Aorta (tissue), 5 donors: ENCODE measurements around the gene SLC16A5. TPM values are rescaled to one million over a fixed set of nuclear protein-coding genes. Genes with fewer than 3 reads are reported as not detected.
A peak's percentile ranks its signal among the peaks of the same experiment; 100 is the strongest.

Experiments
- ATAC-seq: fragments of 200-7000 bp; cut with Tn5 transposase; one replicate; pipeline ENCODE4 v1.9.1; 2022; ENCODE audit warnings: moderate library complexity; ENCODE audit not compliant: low FRiP score
- DNase-seq, 2 donors: peaks; one replicate each; pipeline ENCODE4 v3.0.0-alpha.2; 2020
- H3K27ac ChIP-seq, 2 donors: one replicate each; pipeline ENCODE4 v1.5.1; 2013; ENCODE audit warnings: low read length in 2 of 2, mild to moderate bottlenecking in 2 of 2, moderate library complexity in 2 of 2, control low read depth in 1 of 2, inconsistent platforms in 1 of 2, low read depth in 1 of 2
- H3K27me3 ChIP-seq, 2 donors: one replicate each; pipeline ENCODE4 v1.6.1; 2013; ENCODE audit warnings: control low read depth in 1 of 2, low read length in 1 of 2, mild to moderate bottlenecking in 1 of 2, moderate library complexity in 1 of 2; ENCODE audit not compliant: insufficient read depth in 2 of 2, control insufficient read depth in 1 of 2
- H3K36me3 ChIP-seq, 2 donors: one replicate each; pipeline ENCODE4 v1.6.1; 2013; ENCODE audit warnings: control low read depth in 1 of 2, low read length in 1 of 2, mild to moderate bottlenecking in 1 of 2; ENCODE audit not compliant: insufficient read depth in 2 of 2, control insufficient read depth in 1 of 2
- H3K4me1 ChIP-seq, 2 donors: one replicate each; pipeline ENCODE4 v1.6.1; 2013; ENCODE audit warnings: low read length in 2 of 2, control low read depth in 1 of 2, mild to moderate bottlenecking in 1 of 2, moderate library complexity in 1 of 2; ENCODE audit not compliant: insufficient read depth in 2 of 2, control insufficient read depth in 1 of 2
- H3K4me3 ChIP-seq, 2 donors: one replicate each; pipeline ENCODE4 v1.5.1; 2013; ENCODE audit warnings: low read length in 2 of 2, control low read depth in 1 of 2, mild to moderate bottlenecking in 1 of 2
- H3K9me3 ChIP-seq: one replicate; pipeline ENCODE4 v1.6.1; 2013; ENCODE audit warnings: mild to moderate bottlenecking, low read length; ENCODE audit not compliant: control insufficient read depth
- WGBS, 2 donors: extraction: QIAGEN DNeasy Blood & Tissue Kit; methylation state at CpG; one replicate each; pipeline ENCODE4 v1.1.7; 2013; 5-methylcytosine and 5-hydroxymethylcytosine counted together
- intact Hi-C, 2 donors: fragments of 100-400 bp; cut with DNase I; formaldehyde crosslinking; loops; one replicate each; pipeline versions ENCODE4 v1.14.2 to v1.15.0; 2022
- polyA plus RNA-seq, 2 donors: library from polyadenylated mRNA; stranded (reverse); fragments of 200-250 nt; gene quantifications; one replicate each; pipeline ENCODE4 v1.2.3, GENCODE V29; 2013
- total RNA-seq, 2 donors: library from RNA; stranded (reverse); fragmentation: NEBNext Ultra II Directional; extraction: Animal tissue kit (Norgen Biotek cat#: 25700); gene quantifications; one replicate each; pipeline ENCODE4 v1.2.1, GENCODE V29; 2021
- donor health status: healthy with polysubstance abuse.
- donor health status: Bipolar disorder and iron deficiency.
- donor health status: DM: no; HTN: no; CAD: no.
- donor health status: DM: no; HTN: no; CAD: no.
- donor health status: DM: yes; HTN: yes; CAD: no.

SLC16A5 gene
- total and polyA plus RNA-seq, 4 donors = 5.6 to 11.4 (median 7.9) TPM

GRCh38 chr17:75102385-75102821, 14.6 kb downstream of the SLC16A5 start:
- 47 to 53% methylated on average over 12 of the region's 12 CpGs for WGBS, 2 donors
- Histone ChIP-seq H3K36me3 (no peaks in the 10 kb centered on the region), H3K4me3 (no peak overlapping the region), H3K27ac (no peak overlapping the region), H3K27me3 (no peaks in the 10 kb centered on the region), H3K9me3 (no peaks in the 10 kb centered on the region), H3K4me1 (no peaks in the 10 kb centered on the region)
- no peak for DNase-seq
- no peak for ATAC-seq
- intact Hi-C loops = no loop called here

- no peak for DNase-seq
- Histone ChIP-seq H3K27me3 (no peaks in the 10 kb centered on the region), H3K4me1 (no peaks in the 10 kb centered on the region), H3K9me3 (no peaks in the 10 kb centered on the region), H3K27ac (no peak overlapping the region), H3K4me3 (no peak overlapping the region), H3K36me3 (no peaks in the 10 kb centered on the region)
- 85 to 86% methylated on average over 13 to 14 of the region's 14 CpGs for WGBS, 2 donors
- ATAC-seq = no peak
- intact Hi-C loops = no loop called here
These were observed 16.1 kb downstream of the SLC16A5 start for GRCh38 chr17:75103601-75104554.

- intact Hi-C loops = loop anchor here in 1 of 2 donors (5.0 kb wide), 2 partner anchors 58 to 143 kb away; partner anchors contain the start of genes ATP5PD and KCTD2
- 28 to 32% methylated on average over 20 of the region's 20 CpGs for WGBS, 2 donors
These were observed 17.6 kb downstream of the SLC16A5 start for GRCh38 chr17:75105126-75106080.

GRCh38 chr17:75108193-75108592, 20.4 kb downstream of the SLC16A5 start:
- Histone ChIP-seq H3K9me3 (no peaks in the 10 kb centered on the region), H3K27me3 (no peaks in the 10 kb centered on the region), H3K27ac (no peak overlapping the region), H3K36me3 (no peaks in the 10 kb centered on the region), H3K4me3 (no peak overlapping the region), H3K4me1 (no peaks in the 10 kb centered on the region)
- intact Hi-C loops = loop anchor here in 1 of 2 donors (5.0 kb wide), 2 partner anchors 61 to 146 kb away; partner anchors contain the start of genes ATP5PD and KCTD2
- no peak for DNase-seq
- 84 to 89% methylated on average over 2 of the region's 2 CpGs for WGBS, 2 donors
- ATAC-seq = no peak

More at GRCh38 chr17:75105126-75106080, 17.6 kb downstream of the SLC16A5 start:
- no peak overlapping the region for H3K27ac ChIP-seq
- H3K36me3 ChIP-seq = no peaks in the 10 kb centered on the region
- no peaks in the 10 kb centered on the region for H3K4me1 ChIP-seq
- ATAC-seq (peak; percentile 62), DNase-seq (peak in 1 of 2 donors; percentile 86)
- H3K4me3 ChIP-seq = no peak overlapping the region
- H3K9me3 ChIP-seq = no peaks in the 10 kb centered on the region
- no peaks in the 10 kb centered on the region for H3K27me3 ChIP-seq

GRCh38 chr17:75109046-75109406, 21.3 kb downstream of the SLC16A5 start:
- no peaks in the 10 kb centered on the region for H3K27me3 ChIP-seq
- no peaks in the 10 kb centered on the region for H3K4me1 ChIP-seq
- ATAC-seq (no peak), DNase-seq (no peak)
- H3K36me3 ChIP-seq = no peaks in the 10 kb centered on the region
- H3K27ac ChIP-seq = no peak overlapping the region
- intact Hi-C loops = loop anchor here in 1 of 2 donors (5.0 kb wide), 2 partner anchors 62 to 147 kb away; partner anchors contain the start of genes ATP5PD and KCTD2
- peak overlapping the region in 1 of 2 donors; percentile 90 for H3K4me3 ChIP-seq
- WGBS, 2 donors = 19 to 24% methylated on average over 22 of the region's 22 CpGs
- no peaks in the 10 kb centered on the region for H3K9me3 ChIP-seq

GRCh38 chr17:75109407-75110233, 21.9 kb downstream of the SLC16A5 start, which contains the start of gene ARMC7:
Gene ARMC7 (plus strand): TSS chr17:75109969. CDS start chr17:75110289, 320 bp downstream.
- no peaks in the 10 kb centered on the region for H3K9me3 ChIP-seq
- ATAC-seq = peak; percentile 90

GRCh38 chr17:75110234-75110937, 22.6 kb downstream of the SLC16A5 start:
- Histone ChIP-seq H3K4me3 (peak overlapping the region; percentile 57 to 90), H3K27me3 (no peaks in the 10 kb centered on the region), H3K27ac (no peak overlapping the region), H3K36me3 (no peaks in the 10 kb centered on the region), H3K9me3 (no peaks in the 10 kb centered on the region), H3K4me1 (no peaks in the 10 kb centered on the region)
- no peak for DNase-seq
- WGBS, 2 donors = 21 to 23% methylated on average over 39 to 40 of the region's 40 CpGs
- no peak for ATAC-seq
- intact Hi-C loops = loop anchor here (5.0 to 10.0 kb wide), 2 partner anchors 64 to 72 kb away; partner anchors contain the start of gene SUMO2 (in 1 of the 2)

More at GRCh38 chr17:75109407-75110233, 21.9 kb downstream of the SLC16A5 start, which contains the start of gene ARMC7:
- WGBS, 2 donors = 0% methylated on average over 68 of the region's 68 CpGs
- Histone ChIP-seq H3K36me3 (no peaks in the 10 kb centered on the region), H3K4me3 (peak within 1 kb of the TSS; percentile 57 to 90), H3K27me3 (no peaks in the 10 kb centered on the region), H3K4me1 (no peaks in the 10 kb centered on the region), H3K27ac (no peak within 1 kb of the TSS)
- DNase-seq = peak; percentile 94 to 96
- intact Hi-C loops = loop anchor here (5.0 to 10.0 kb wide), 4 partner anchors 62 to 147 kb away; partner anchors contain the start of genes ATP5PD (in 1 of the 2), KCTD2 (in 1 of the 2) and SUMO2 (in 1 of the 2)
